ENCODE measurements around the gene GRIA3.
"Not testable (repeated sequence)": the region's sequence is repeated elsewhere in the genome, so short reads cannot be mapped to it uniquely, and the experiment has no call there.

GRIA3 gene

GRCh38 chrX:123277347-123277746, 93.3 kb downstream of the GRIA3 start:
- DNase-seq: no peak

- DNase-seq: no peak
These were observed 93.7 kb downstream of the GRIA3 start for GRCh38 chrX:123277821-123278220.

DNA sequence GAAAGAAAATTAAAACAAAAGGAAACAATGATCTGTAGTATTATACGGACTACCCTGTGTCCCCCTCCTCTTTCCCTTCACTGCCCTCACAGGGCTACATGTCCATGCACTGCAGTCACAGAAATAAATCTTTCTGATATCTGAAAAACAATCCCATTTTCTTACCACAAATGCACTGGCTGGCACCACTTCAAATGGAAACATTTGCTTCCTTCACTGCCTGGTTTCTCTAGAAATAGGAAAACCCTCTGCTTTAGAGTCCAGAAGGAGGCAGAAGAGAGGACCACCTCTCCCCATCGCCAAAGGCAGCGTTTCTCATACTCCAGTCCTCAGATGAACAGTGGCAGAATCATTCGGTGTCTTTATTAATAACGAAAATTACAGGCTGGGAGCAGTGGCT, 98.2 kb downstream of the GRIA3 start:
- DNase-seq: no peak

DNA sequence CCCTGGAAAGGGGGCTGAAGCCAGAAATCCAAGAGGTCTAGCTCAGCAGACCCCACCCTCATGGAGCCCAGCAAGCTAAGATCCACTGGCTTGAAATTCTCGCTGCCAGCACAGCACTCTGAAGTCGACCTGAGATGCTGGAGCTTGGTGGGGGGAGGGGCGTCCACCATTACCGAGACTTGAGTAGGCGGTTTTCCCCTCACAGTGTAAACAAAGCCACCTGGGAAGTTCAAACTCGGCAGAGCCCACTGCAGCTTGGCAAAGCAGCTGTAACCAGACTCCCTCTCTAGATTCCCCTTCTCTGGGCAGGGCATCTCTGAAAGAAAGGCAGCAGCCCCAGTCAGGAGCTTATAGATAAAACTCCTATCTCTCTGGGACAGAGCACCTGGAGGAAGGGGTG, 99.3 kb downstream of the GRIA3 start:
- not testable (repeated sequence) for DNase-seq

GRCh38 chrX:123291623-123292022, 107.5 kb downstream of the GRIA3 start:
- no peak for DNase-seq

DNA sequence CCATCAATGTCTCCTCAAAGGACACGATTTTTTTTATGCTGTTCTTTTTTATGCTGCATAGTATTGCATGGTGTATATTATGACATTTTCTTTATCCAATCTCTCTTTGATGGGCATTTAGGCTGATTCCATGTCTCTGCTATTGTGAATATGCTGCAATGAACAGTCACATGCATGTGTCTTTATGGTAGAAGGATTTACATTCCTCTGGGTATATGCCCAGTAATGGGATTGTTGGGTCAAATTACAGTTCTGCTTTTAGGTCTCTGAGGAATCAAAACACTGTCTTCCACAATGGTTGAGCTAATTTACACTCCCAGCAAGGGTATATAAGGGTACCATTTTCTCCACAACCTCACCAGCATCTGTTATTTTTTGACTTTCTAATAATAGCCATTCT, 113.9 kb downstream of the GRIA3 start:
- DNase-seq: no peak

DNA sequence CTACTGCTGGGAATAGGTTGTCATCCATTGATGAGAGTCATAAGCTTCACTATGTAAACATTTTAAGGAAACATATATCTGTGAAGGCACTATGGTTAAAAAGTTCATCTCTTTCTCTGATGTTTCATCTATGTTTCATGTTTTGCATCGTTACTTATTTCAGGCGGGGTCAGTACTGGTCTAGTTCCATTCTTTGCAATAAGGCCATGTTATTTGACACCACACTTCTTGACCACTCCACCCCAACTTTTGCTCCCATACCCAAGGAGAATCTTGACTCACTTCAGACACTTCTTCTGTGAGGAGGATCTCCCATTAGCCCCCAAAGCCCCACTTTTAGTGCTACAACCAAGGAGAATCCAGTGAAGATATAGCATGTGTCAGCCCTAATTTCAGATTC, 119.4 kb downstream of the GRIA3 start:
- DNase-seq: no peak

DNA sequence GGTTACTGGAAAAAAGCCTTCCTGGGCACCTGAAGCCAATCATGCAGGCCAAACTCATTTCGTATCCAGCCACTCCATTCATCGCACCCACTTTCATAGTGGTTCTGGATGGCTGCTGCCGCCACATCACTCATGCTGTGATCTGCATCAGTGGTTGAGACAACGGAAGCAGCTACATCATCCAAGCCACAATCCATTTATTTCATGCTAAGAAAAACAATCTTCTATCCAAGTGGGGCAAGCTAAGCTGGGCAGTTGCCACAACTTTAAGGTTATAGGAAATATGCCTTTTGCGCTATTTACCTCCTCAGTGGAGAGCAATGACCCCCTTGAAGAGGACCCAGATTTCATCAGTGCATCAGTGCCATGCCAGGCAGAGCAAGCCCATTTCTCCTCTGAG, 124.6 kb downstream of the GRIA3 start:
- DNase-seq: no peak

- DNase-seq: no peak
These were observed 126.0 kb downstream of the GRIA3 start for GRCh38 chrX:123310112-123310511.

- no peak for DNase-seq
These were observed 127.4 kb downstream of the GRIA3 start for GRCh38 chrX:123311486-123311885.

DNA sequence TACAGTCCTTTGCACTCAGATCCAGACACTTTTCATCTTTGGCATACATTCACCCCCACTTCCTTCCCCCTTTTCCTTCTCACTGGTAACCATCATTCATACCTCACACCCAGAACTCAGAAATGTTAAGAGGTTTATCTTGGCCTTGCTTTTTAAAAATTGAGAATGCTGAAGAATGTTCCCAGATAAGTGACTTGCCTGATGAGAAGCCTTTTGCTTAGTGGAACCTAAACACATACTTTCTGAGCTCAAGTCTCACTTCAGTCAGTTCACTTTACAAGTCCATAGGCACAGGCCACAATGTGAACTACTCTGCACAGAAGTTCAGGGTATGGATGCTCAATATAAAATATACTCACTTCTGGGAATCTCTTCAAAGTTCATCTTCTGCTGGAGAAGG, 129.4 kb downstream of the GRIA3 start:
- DNase-seq: no peak

DNA sequence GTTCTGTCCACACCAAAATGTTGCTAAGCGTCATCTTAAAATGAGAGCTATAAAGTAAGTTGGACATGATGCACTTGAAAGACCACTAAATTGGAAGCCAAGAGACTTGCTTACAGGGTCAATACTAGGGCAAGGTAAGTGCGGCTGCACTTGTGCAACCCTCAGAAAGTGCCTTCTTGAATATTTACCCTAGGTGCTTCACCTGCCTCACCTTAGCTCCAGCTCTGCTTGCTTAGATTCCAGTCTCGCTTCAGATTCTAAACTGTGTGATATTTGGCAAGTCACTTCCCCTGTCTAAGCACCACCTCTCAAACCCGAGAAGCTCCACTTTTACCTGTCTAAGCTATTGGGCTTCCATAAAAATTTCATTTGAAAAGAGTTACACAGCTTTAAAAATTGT, 136.5 kb downstream of the GRIA3 start:
- no peak for DNase-seq

DNA sequence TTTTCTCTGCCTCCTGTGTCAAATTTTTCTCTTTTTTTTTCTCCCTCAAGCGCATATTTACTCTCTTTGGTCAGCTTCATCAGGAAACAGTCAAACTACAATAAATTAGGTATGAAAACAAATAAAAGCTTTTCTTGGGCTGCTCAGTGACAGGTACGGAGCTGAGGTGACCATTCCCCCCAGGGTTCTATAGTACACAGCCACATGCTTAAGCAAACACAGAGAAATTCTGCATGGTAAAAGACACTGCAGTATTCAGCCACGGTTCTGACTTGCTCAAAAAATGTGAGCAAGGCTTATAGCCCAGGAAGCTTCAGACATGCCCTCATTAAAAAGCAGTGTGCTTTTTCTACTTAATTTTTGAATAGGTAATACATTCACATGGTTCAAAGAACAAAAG, 138.5 kb downstream of the GRIA3 start:
- DNase-seq: no peak

DNA sequence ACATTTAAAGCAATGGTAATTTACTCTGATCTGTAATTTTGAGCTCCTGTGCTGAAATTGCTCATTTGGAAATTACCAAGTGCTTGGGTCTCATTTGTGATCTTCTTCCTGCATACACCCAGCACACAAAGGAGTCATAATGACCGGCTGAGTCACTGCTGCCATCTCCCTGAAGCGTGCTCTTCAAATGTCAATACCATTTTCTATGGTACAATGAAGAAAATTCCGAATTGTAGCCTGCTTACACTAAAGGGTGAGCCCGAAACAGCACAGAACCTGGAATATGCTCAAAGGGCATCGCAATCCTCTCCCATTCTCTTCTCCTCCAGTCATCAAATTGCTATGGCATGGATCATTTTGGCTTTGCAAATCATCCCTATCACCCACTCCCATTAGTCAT, 140.5 kb downstream of the GRIA3 start:
- no peak for DNase-seq

- DNase-seq: no peak
These were observed 146.3 kb downstream of the GRIA3 start for GRCh38 chrX:123330229-123330942.

GRCh38 chrX:123331349-123331748, 147.3 kb downstream of the GRIA3 start:
- DNase-seq: no peak

DNA sequence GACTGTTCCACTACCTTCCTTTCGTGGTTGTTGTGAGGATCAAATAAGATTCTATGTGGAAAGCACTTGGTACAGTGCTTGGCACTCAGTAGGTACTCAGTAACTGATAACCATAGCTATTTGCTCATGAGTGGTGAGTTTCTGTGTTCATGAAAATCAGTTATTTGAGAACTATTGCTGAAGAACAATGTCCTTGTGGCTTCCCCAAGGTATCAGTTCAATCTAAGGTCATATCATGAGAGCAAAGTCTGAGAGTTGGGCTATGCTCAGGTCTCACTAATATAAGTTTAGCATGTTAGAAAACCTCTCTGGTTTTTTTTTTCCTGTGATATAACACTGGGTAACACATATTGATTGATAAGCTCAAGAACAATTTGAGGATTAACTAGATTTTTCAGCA, 147.8 kb downstream of the GRIA3 start:
- DNase-seq: no peak

GRCh38 chrX:123336666-123337065, 152.6 kb downstream of the GRIA3 start:
- no peak for DNase-seq

DNA sequence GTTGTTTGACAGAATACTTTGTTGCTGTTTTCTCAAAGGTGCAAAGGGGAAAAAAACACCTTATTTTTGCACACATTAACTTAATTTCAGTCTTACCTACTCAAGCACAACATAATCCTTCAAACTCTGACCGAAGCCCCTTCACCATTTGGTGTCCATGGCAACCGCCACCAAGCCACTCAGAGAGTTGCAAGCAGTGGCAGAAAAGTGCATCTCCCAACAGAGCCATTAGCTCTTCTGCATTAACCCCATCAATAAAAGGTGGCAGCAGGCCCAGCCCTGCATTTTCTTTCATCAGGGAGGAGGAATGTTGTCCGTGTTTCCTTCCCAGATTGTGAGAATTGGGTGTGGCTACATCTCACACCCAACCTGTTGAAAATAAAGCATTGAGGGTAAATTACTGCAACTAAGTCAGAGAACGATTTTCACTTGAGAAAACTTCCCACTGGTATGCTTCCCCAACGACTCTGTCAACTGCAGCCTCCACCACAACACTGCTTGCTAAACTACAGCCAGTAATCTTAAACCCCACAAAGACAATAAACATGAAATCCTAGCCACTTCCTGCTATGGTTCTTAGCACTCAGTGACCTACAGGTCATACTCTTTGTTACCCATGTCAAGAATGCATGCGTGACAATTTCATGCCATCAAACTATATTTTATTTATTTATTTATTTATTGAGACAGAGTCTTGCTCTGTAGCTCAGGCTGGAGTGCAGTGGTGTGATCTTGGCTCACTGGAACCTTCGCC, 154.0 kb downstream of the GRIA3 start:
- no peak for DNase-seq

DNA sequence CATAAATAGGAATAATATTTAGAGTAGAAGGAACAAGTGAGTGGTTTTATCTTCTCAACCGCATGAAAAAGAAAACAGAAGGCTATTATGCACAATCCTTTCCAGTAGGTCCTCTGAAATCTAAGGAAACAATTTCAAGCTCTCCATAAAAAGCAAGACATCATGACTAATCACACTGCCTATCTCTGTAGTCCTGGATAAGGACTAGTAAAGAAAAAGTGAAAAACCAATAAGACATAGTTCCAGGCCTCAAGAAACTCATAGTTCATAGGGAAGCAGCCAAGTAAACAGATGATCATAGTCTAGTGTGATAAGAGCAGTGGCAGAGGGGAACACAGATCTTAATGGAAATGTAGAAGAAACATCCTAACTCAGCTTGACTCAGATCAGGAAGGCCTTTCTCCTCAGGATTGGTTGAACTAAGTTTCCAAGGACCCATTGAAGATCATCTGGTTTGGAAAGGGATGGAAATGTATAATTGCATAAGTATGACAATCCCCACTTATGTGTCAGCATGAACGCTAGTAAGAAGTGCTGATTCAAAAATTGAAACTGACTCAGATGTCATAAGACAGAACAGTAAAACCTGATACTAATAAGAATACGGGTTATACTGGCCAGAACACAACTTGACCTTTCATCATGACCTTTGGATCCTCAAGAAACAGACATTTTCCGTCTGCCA, 155.3 kb downstream of the GRIA3 start:
- no peak for DNase-seq

GRCh38 chrX:123340696-123341095, 156.6 kb downstream of the GRIA3 start:
- no peak for DNase-seq

- no peak for DNase-seq
These were observed 164.4 kb downstream of the GRIA3 start for GRCh38 chrX:123348468-123348867.

DNA sequence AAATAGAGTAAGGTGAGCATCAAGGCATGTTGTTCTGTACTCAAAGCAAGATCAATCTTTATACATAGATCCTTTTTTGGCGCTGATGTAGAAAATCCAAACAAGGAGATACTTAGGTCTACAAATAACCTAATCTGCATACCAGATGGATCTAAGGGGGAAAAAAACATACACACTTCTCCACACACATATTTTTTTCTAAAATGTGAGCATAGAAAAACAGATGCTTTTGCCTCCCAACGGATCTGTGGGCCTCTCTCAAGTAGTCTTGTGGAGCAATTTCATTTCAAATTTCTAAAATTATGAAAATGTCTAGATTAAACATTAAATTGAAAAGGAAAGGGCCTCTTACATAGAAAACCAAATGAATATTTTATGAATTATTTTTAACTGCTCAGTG, 166.1 kb downstream of the GRIA3 start:
- DNase-seq: no peak

DNA sequence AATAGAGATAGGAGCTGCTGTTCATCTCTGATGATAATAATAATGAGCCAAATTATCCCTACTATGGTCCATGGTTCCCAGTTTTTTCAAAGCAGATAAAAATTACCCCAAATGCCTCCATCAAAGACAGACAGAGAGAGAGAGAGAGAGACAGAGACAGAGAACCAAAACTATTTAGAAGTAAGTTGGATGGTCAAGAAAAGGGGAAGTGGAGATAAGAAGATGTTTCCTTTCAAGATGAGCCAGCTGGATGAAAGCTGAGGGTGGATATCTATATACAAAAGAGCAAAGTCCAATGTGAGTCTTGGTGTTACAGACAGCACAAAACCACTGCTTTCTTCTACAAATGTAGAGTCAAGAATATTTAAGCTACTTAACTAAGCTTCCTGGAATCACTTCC, 173.9 kb downstream of the GRIA3 start:
- no peak for DNase-seq

All from effector CD4-positive, alpha-beta T cell (primary cell).